Measurements from ENCODE around the gene MYCBPAP. TPM values are rescaled to one million over a fixed set of nuclear protein-coding genes. Genes with fewer than 3 reads are reported as not detected.

Gene MYCBPAP
- total RNA-seq, 2 donors from 2014 or later: 1.2 to 1.3 TPM

DNA sequence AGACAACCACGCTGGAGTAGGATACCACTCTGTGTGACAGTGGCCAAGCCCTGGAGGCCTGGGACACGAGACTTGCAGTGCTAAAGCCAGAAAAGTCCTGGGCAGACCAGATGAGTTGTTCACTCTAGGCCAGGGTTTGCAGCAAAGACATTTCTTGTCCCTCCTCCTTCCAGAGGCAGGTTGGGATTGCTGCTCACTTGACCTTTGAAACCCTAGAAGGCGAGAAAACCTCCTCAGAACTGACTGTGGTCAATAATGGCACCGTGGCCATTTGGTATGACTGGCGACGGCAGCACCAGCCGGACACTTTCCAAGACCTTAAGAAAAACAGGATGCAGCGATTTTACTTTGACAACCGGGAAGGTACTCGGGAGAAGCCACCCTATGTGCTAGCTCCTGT is 14.5 kb downstream of the MYCBPAP start:
- DNase-seq (no peak), ATAC-seq (no peak)
- Mint-ChIP-seq H3K36me3 (ENCODE audit: low read depth) (no peaks in the 10 kb centered on the region), H3K27ac (no peak overlapping the region), H3K27me3 (no peaks in the 10 kb centered on the region), H3K4me1 (peaks cover 2% of the 10 kb centered on the region), H3K4me3 (no peak overlapping the region)
- H3K9me3 ChIP-seq (ENCODE audit: control insufficient read depth, low read length, poor library complexity, severe bottlenecking): no peaks in the 10 kb centered on the region

DNA sequence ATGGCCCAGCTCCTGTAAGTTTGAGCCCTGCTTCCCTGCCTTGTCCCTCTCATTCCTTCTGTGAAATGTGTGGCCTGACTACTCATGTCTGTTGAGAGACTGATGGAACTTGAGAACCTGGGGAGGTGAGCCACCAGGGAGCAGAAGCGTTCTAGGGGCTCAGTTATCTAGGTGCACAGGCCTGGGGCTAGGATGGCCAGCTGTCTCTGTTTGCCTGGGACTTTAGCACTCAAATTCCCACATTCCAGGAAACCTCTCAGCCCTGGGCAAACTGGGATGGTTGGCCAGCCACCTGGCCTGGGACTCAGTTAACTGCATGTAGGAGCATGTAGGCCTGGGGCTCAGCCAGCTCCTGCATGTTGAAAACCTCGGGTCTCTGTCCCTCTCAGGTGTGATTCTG is 15.0 kb downstream of the MYCBPAP start:
- Mint-ChIP-seq H3K4me3 (no peak overlapping the region), H3K4me1 (no peaks in the 10 kb centered on the region), H3K27me3 (peaks cover under 1% of the 10 kb centered on the region), H3K27ac (no peak overlapping the region), H3K36me3 (ENCODE audit: low read depth) (no peaks in the 10 kb centered on the region)
- H3K9me3 ChIP-seq (ENCODE audit: control insufficient read depth, low read length, poor library complexity, severe bottlenecking): no peaks in the 10 kb centered on the region
- no peak for ATAC-seq
- no peak for DNase-seq

DNA sequence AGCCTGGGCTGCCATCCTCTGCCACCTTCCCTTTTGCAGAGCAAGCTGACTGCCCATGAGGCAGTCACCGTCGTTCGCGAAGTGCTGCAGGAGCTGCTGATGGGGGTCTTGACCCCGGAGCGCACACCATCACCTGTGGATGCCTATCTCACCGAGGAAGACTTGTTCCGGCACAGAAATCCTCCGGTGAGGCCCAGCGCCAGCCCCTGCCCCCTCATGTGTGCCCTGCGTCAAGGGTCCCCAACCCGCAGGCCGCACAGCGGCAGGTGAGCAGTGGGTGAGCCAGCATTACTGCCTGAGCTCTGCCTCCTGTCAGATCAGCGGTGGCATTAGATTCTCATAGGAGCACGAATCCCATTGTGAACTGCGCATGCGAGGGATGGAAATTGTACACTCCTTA is 16.6 kb downstream of the MYCBPAP start:
- H3K27me3 Mint-ChIP-seq: peaks cover 16% of the 10 kb centered on the region
- no peak overlapping the region for H3K4me3 Mint-ChIP-seq
- peaks cover 2% of the 10 kb centered on the region for H3K36me3 Mint-ChIP-seq (ENCODE audit: low read depth)
- no peak for DNase-seq
- no peak overlapping the region for H3K27ac Mint-ChIP-seq
- ATAC-seq: no peak
- H3K9me3 ChIP-seq (ENCODE audit: control insufficient read depth, low read length, poor library complexity, severe bottlenecking): no peaks in the 10 kb centered on the region
- peaks cover 2% of the 10 kb centered on the region for H3K4me1 Mint-ChIP-seq

DNA sequence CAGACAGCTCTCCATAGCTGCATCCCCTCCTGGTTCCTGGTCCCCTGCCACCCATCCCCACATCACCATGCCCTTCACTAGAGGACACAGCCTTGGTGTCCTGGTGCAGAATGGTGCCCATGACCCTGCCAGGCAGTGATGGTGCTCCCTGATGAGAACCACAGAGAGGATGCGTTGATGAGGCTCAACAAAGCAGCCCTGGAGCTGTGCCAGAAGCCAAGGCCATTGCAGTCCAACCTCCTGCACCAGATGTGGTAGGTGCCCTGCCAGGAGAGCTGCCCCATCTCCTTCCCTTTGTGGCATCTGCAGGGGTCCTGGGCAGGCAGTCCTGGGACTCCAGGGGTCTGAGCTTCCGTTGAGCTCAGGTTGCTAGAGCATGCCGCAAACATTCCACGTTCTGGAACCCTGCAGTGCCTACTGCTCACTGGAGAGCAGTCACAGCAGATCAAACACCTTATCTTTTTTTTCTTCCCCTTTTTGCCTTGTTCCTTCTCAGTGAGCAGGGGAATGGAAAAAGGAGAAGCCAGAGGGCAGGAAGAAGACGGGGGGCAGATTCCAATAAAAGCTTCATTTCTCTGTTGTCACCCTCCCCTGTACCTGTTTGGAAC is 19.0 kb downstream of the MYCBPAP start:
- H3K4me1 Mint-ChIP-seq: peaks cover 2% of the 10 kb centered on the region
- peaks cover 5% of the 10 kb centered on the region for H3K36me3 Mint-ChIP-seq (ENCODE audit: low read depth)
- H3K9me3 ChIP-seq (ENCODE audit: control insufficient read depth, low read length, poor library complexity, severe bottlenecking): no peaks in the 10 kb centered on the region
- peaks cover 38% of the 10 kb centered on the region for H3K27me3 Mint-ChIP-seq
- no peak overlapping the region for H3K4me3 Mint-ChIP-seq
- H3K27ac Mint-ChIP-seq: no peak overlapping the region
- DNase-seq: no peak
- ATAC-seq: no peak

DNA sequence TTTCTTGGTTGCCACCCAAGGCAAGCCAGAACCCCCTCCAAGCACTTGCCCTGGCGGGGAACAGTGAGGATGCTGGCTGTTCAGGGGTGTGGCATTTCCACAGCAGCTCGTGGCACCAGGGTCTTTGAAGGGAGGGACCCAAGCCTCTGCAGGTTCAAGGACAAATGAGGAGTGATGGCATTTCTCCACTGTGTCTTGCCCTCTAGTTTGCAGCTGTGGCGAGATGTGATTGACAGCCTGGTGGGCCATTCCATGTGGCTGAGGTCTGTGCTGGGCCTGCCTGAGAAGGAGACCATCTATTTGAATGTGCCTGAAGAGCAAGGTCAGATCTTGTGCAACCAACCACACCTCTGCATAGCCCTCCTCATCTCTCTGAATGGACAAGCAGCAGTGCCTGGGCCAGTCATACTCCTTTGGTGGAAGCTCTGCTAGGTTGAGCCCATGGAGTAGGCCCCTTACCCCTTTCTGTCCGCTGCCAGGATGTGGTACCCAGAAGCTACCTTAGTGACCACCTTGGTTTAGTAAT is 19.8 kb downstream of the MYCBPAP start:
- DNase-seq (no peak), ATAC-seq (no peak)
- H3K4me1 Mint-ChIP-seq: peaks cover 3% of the 10 kb centered on the region
- H3K9me3 ChIP-seq (ENCODE audit: control insufficient read depth, low read length, poor library complexity, severe bottlenecking): no peaks in the 10 kb centered on the region
- H3K27me3 Mint-ChIP-seq: peaks cover 39% of the 10 kb centered on the region
- H3K27ac Mint-ChIP-seq: no peak overlapping the region
- peaks cover 5% of the 10 kb centered on the region for H3K36me3 Mint-ChIP-seq (ENCODE audit: low read depth)
- no peak overlapping the region for H3K4me3 Mint-ChIP-seq

DNA sequence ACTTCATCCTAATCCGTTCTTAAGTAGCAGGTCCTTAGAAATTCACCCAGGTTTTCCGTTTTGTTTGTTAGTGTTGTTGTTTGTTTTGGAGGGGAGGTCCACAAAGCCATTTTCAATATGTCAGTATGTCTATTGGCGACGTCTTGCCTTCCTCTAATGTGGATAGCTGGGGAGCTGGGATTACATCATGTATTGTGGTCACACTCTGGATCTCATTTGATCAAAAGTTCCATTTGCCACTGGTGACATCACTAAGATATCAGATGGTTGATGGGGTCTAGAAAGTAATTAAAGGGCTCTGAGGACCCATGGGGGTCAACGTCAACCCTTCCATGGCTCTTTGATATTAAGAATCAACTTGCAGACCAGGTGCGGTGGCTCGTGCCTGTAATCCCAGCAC is 21.6 kb downstream of the MYCBPAP start:
- H3K4me1 Mint-ChIP-seq: peaks cover 13% of the 10 kb centered on the region
- H3K27me3 Mint-ChIP-seq: peaks cover 57% of the 10 kb centered on the region
- DNase-seq (no peak), ATAC-seq (no peak)
- H3K36me3 Mint-ChIP-seq (ENCODE audit: low read depth): peaks cover 5% of the 10 kb centered on the region
- no peak overlapping the region for H3K4me3 Mint-ChIP-seq
- H3K9me3 ChIP-seq (ENCODE audit: control insufficient read depth, low read length, poor library complexity, severe bottlenecking): no peaks in the 10 kb centered on the region
- H3K27ac Mint-ChIP-seq: no peak overlapping the region

DNA sequence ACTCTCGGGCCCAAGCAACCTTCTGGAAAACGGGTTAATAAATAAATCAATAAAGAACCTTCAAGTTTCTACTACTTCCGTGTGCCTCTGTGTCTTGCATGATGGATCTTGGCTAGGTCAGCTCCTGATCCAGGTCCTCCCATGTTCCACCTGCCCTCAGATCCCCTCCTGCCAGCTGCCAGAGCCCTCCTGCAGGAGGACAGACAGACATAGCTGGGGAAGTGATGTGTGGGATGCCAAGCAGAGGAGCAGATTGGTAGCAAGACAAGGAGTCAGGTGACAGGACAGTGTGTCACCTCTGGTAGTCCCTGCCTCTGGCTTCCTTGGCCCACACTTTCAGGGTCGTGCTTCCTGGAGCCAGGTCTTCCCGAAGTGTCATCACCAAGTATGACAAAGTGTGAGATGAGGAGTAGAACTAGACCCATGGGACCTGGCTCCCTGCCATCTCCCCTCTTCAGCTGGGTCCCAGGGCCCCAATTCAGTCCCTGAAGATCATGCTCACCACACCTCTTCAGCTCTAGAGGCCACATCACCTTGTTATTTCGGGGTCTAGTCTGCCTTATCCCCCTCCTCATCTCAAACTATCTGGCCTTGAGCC is 23.3 kb downstream of the MYCBPAP start:
- peaks cover 7% of the 10 kb centered on the region for H3K36me3 Mint-ChIP-seq (ENCODE audit: low read depth)
- H3K27me3 Mint-ChIP-seq: peaks cover 70% of the 10 kb centered on the region
- no peak overlapping the region for H3K27ac Mint-ChIP-seq
- ATAC-seq (no peak), DNase-seq (no peak)
- H3K4me1 Mint-ChIP-seq: peaks cover 13% of the 10 kb centered on the region
- H3K9me3 ChIP-seq (ENCODE audit: control insufficient read depth, low read length, poor library complexity, severe bottlenecking): no peaks in the 10 kb centered on the region
- H3K4me3 Mint-ChIP-seq: no peak overlapping the region

DNA sequence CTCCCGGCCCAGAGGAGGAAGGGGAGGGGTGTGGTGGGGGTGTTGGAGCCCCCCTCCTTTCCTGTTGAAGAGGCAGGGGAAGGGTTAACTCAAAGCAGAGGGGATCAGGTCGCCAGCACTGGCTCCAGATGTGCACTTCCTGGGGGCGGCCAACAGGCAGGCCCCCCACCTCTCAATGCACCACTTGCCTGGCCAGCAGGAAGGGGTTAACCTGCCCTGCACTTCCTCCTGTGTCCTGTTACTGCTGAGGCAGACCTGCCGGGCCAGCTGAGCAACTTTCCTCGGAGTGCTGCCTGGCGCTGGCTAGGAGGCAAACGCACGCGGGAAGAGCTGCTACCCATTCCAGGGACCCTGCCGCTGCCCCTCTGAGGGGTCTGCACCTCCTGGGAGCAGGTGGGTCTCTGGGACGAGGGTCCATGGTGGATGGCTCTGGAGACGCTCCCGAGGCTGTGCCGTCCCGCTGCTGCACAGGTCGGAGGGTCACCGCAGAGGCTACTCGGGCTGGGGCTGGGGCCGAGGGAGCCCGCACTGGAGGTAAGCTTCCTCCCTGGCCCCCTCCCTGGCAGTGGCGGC is 24.3 kb downstream of the MYCBPAP start, which contains the start of gene EPN3:
Gene EPN3, plus strand, starts transcription at position 284 of the 573 bp plus-strand sequence. CDS start 3,822 bp downstream, outside the sequence.
- no peak for ATAC-seq
- no peaks in the 10 kb centered on the region for H3K9me3 ChIP-seq (ENCODE audit: control insufficient read depth, low read length, poor library complexity, severe bottlenecking)
- Mint-ChIP-seq H3K4me3 (peak within 1 kb of the TSS; percentile 62), H3K36me3 (ENCODE audit: low read depth) (peaks cover 7% of the 10 kb centered on the region), H3K27ac (no peak within 1 kb of the TSS), H3K4me1 (peaks cover 13% of the 10 kb centered on the region), H3K27me3 (peaks cover 71% of the 10 kb centered on the region)
- DNase-seq: no peak

DNA sequence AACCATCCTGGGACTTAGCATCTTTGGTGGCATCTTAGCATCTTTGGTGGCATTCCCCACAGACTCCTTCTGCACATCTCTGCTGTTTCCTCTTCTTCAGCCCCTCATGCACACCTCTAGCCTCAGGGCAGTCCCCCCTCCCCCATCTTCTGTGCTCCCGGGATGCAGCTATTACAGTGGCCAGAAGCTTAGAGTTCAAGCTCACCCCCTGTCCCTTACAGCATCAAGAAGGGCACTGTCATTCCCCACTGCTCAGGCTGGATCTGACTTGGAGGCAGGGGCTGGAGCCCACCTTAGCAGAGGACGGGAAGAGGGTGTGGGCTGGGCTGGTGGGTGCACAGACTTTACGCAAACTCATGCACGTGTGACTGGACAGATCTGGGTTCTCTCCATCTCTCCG is 24.9 kb downstream of the MYCBPAP start:
- peaks cover 7% of the 10 kb centered on the region for H3K36me3 Mint-ChIP-seq (ENCODE audit: low read depth)
- H3K27ac Mint-ChIP-seq: no peak overlapping the region
- ATAC-seq: no peak
- DNase-seq: no peak
- H3K4me1 Mint-ChIP-seq: peaks cover 13% of the 10 kb centered on the region
- no peaks in the 10 kb centered on the region for H3K9me3 ChIP-seq (ENCODE audit: control insufficient read depth, low read length, poor library complexity, severe bottlenecking)
- H3K27me3 Mint-ChIP-seq: peaks cover 71% of the 10 kb centered on the region
- H3K4me3 Mint-ChIP-seq: peak overlapping the region; percentile 62

DNA sequence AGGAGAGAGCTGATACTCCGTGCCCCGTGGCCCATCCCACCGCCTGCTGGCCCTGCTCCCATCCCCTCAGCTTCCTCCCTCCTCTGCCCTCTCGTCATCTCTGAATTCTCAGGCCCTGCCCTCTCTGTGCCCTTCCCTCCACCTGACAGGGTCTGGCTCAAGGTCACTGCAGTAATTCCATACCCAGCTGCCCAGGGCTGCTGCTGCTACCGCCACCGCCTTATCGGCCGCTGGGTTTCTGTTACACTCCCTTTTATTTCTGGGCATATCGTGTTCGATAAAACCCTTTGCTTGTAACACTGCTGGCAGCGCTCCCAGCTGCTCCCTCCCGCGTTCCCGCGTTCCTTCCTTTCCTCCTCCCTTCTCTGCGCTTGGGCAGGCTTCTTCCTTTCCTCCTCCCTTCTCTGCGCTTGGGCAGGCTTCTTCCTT is 25.5 kb downstream of the MYCBPAP start:
- Mint-ChIP-seq H3K36me3 (ENCODE audit: low read depth) (peaks cover 5% of the 10 kb centered on the region), H3K27me3 (peaks cover 66% of the 10 kb centered on the region), H3K4me3 (peak overlapping the region; percentile 62), H3K4me1 (peaks cover 13% of the 10 kb centered on the region), H3K27ac (no peak overlapping the region)
- no peaks in the 10 kb centered on the region for H3K9me3 ChIP-seq (ENCODE audit: control insufficient read depth, low read length, poor library complexity, severe bottlenecking)
- no peak for ATAC-seq
- DNase-seq: no peak

DNA sequence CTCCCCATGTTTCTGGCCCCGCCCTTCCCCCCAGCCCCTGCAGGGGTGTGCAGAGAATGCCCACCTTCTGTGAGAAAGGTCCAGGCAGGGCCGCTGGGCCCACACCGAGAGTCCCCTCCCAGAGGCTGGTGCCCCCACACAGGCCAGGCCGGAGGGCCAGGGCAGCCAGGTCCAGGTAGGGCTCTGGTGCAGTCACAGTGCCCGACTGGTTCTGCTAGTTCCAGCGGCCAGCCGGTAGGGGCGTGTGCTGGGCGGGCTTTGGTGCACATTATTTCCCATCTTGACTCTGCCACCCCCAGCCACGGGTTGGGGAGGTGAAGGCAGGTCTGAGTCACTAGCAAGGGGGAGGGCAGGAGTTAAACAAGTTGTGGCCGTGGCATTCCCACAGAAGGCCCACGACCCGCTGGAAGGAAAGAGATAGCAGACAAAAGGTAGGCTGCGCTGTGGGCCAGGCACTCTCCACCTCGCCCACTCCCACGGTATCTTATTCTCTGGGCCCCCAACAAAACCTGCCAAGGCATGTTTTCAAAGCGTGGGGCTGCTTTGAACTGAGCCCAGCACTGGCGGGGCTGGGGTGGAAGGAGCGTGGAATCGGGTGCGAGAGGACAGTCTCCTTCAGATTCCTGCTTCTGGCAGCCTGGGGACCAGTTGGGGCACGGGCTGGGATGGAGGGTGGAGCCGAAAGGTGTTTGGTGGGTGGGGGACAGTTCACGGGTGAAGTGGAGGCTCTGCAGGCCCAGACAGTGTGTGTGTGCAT is 26.2 kb downstream of the MYCBPAP start:
- H3K9me3 ChIP-seq (ENCODE audit: control insufficient read depth, low read length, poor library complexity, severe bottlenecking): no peaks in the 10 kb centered on the region
- DNase-seq (no peak), ATAC-seq (peak; percentile 52)
- Mint-ChIP-seq H3K36me3 (ENCODE audit: low read depth) (peaks cover 5% of the 10 kb centered on the region), H3K4me3 (peak overlapping the region; percentile 62), H3K27ac (no peak overlapping the region), H3K4me1 (peaks cover 13% of the 10 kb centered on the region), H3K27me3 (peaks cover 59% of the 10 kb centered on the region)

DNA sequence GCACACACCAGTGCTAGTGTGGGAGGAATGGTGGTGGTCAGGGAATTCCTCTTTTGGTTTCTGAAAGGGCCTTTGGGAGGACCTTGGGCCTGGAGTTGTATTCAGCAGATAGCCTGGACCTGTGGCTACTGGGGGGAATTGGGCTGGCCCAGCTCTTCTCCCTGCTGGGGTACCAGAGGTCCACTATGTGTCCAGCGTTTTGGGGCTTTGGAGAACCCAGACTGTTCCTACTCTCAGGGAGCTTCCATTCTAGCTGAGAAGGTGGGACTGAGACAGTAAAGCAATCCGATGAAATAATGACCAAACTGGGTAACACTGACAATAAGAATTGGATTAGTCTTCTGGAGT is 26.7 kb downstream of the MYCBPAP start:
- H3K9me3 ChIP-seq (ENCODE audit: control insufficient read depth, low read length, poor library complexity, severe bottlenecking): no peaks in the 10 kb centered on the region
- Mint-ChIP-seq H3K4me3 (no peak overlapping the region), H3K36me3 (ENCODE audit: low read depth) (peaks cover 5% of the 10 kb centered on the region), H3K27ac (no peak overlapping the region), H3K4me1 (peaks cover 13% of the 10 kb centered on the region), H3K27me3 (peaks cover 54% of the 10 kb centered on the region)
- DNase-seq: no peak
- no peak for ATAC-seq

DNA sequence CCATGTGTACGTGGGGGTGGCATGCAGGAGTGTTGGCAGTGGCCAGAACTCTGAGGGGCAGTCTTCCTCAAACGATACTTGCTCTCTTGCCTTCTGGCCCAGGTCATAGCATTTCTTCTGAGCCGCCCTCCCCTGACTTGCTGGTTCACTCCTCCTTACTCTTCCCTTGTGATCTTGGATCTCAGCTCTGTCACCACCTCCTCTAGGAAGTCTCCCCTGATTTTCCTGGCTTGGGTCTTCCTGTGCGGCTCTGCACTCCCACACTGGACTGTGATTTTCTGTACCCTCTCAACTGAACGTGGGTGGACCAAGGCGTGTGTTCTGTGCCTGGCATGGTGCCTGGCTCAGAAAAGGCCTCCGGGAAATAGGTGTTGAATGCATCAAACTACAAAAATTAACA is 27.2 kb downstream of the MYCBPAP start:
- ATAC-seq (no peak), DNase-seq (no peak)
- Mint-ChIP-seq H3K27me3 (peaks cover 51% of the 10 kb centered on the region), H3K36me3 (ENCODE audit: low read depth) (peaks cover 5% of the 10 kb centered on the region), H3K4me3 (no peak overlapping the region), H3K27ac (no peak overlapping the region), H3K4me1 (peaks cover 13% of the 10 kb centered on the region)
- H3K9me3 ChIP-seq (ENCODE audit: control insufficient read depth, low read length, poor library complexity, severe bottlenecking): no peaks in the 10 kb centered on the region

Data from T-helper 17 cell (primary cell).